PC-3 (cell line): ENCODE data around the gene LRRC8C. TPM values are rescaled to one million over a fixed set of nuclear protein-coding genes. Genes with fewer than 3 reads are reported as not detected.
"Not testable (repeated sequence)": the region's sequence is repeated elsewhere in the genome, so short reads cannot be mapped to it uniquely, and the experiment has no call there.

Experiments used
- ATAC-seq: fragments of 200-7000 bp; cut with Tn5 transposase; 2 replicates; pipeline ENCODE4 v1.9.1; 2020; ENCODE audit warnings: mild to moderate bottlenecking, moderate library complexity
- BruUV-seq: library from RNA; stranded (reverse); fragments of 400-500 nt; replicated peaks from 2 replicates; lab custom pipeline; 2021; lab: Mats Ljungman, UMichigan
- CTCF ChIA-PET: fragments of 300-600 bp; sonication (Branson Sonifier 250); formaldehyde crosslinking; loops from one replicate; lab custom pipeline; 2022; ENCODE audit warnings: antibody characterized with exemption; lab: Charles Lee
- POLR2A ChIA-PET: fragments of 300-600 bp; sonication (Branson Sonifier 250); formaldehyde crosslinking; loops from one replicate; lab custom pipeline; 2022; ENCODE audit warnings: antibody characterized with exemption; ENCODE audit not compliant: unreplicated experiment; lab: Charles Lee
- DNase-seq: peaks from one replicate; pipeline ENCODE4 v3.0.0-alpha.2; 2015
- H2AFZ ChIP-seq: fragments of 300-600 bp; sonication (generic); 2 replicates; pipeline ENCODE4 v1.6.0; 2016; ENCODE audit warnings: antibody characterized with exemption, low read length
- H3F3A ChIP-seq: fragments of 300-600 bp; sonication (generic); one replicate; pipeline ENCODE4 v1.6.0; 2017; ENCODE audit warnings: antibody characterized with exemption, low read length, control low read depth, mild to moderate bottlenecking; ENCODE audit not compliant: unreplicated experiment
- H3K27ac ChIP-seq: fragments of 300-600 bp; sonication (generic); 2 replicates; pipeline ENCODE4 v1.5.1; 2016; ENCODE audit warnings: mild to moderate bottlenecking, low read length
- H3K27me3 ChIP-seq: fragments of 300-600 bp; sonication (generic); 2 replicates; pipeline ENCODE4 v1.6.1; 2016; ENCODE audit warnings: low read length, mixed read lengths
- H3K36me3 ChIP-seq: fragments of 300-600 bp; sonication (generic); 2 replicates; pipeline ENCODE4 v1.6.1; 2016; ENCODE audit warnings: low read depth, mixed run types, low read length, mixed read lengths
- H3K4me1 ChIP-seq: fragments of 300-600 bp; sonication (generic); 2 replicates; pipeline ENCODE4 v1.5.1; 2016; ENCODE audit warnings: low read length; ENCODE audit not compliant: insufficient read depth
- H3K4me2 ChIP-seq: fragments of 300-600 bp; sonication (generic); 2 replicates; pipeline ENCODE4 v1.6.0; 2016; ENCODE audit warnings: low read length
- H3K4me3 ChIP-seq: fragments of 300-600 bp; sonication (generic); 2 replicates; pipeline ENCODE4 v1.5.1; 2016; ENCODE audit warnings: mild to moderate bottlenecking, low read length, mixed read lengths
- H3K79me2 ChIP-seq: fragments of 300-600 bp; sonication (generic); 2 replicates; pipeline ENCODE4 v1.6.1; 2017; ENCODE audit warnings: low read length, mixed read lengths
- H3K9ac ChIP-seq: fragments of 300-600 bp; sonication (generic); 2 replicates; pipeline ENCODE4 v1.6.0; 2016; ENCODE audit warnings: mild to moderate bottlenecking, low read length
- H3K9me2 ChIP-seq: fragments of 300-600 bp; sonication (generic); replicated peaks from 2 replicates; pipeline ENCODE4 v1.6.1; 2016; ENCODE audit warnings: mixed run types, low read length, mixed read lengths
- H3K9me3 ChIP-seq: fragments of 300-600 bp; sonication (generic); 2 replicates; pipeline ENCODE4 v1.6.1; 2016; ENCODE audit warnings: low read length, mixed read lengths
- H4K20me1 ChIP-seq: fragments of 300-600 bp; sonication (generic); 2 replicates; pipeline ENCODE4 v1.6.1; 2016; ENCODE audit warnings: low read length, mixed read lengths
- EZH2 ChIP-seq: fragments of 300-600 bp; sonication (generic); IDR thresholded peaks from one replicate; pipeline ENCODE4 v1.6.1; 2017; ENCODE audit warnings: antibody characterized with exemption, mild to moderate bottlenecking, low read length; ENCODE audit not compliant: unreplicated experiment
- EZH2phosphoT487 ChIP-seq: fragments of 300-600 bp; sonication (generic); IDR thresholded peaks from 2 replicates; pipeline ENCODE4 v1.6.1; 2018; ENCODE audit warnings: mild to moderate bottlenecking, antibody characterized with exemption, low read length, borderline replicate concordance
- intact Hi-C: fragments of 100-400 bp; cut with micrococcal nuclease; formaldehyde crosslinking; loops from 2 replicates; pipeline ENCODE4 v1.9.0; 2023
- total RNA-seq: library from RNA; depleted of rRNA; stranded (reverse); fragments of >200 nt; gene quantifications from 2 replicates; pipeline ENCODE4 v1.2.3, GENCODE V29; 2014
- TF ChIP-seq, protein P1 (sequence below): fragments of 300-600 bp; sonication (generic); conservative IDR thresholded peaks from 2 replicates; pipeline ENCODE4 v1.5.1; 2017; ENCODE audit warnings: antibody characterized with exemption, low read depth, mild to moderate bottlenecking, low read length

The LRRC8C gene
- total RNA-seq, 1 experiment from 2014 or later: 4.3 TPM

DNA sequence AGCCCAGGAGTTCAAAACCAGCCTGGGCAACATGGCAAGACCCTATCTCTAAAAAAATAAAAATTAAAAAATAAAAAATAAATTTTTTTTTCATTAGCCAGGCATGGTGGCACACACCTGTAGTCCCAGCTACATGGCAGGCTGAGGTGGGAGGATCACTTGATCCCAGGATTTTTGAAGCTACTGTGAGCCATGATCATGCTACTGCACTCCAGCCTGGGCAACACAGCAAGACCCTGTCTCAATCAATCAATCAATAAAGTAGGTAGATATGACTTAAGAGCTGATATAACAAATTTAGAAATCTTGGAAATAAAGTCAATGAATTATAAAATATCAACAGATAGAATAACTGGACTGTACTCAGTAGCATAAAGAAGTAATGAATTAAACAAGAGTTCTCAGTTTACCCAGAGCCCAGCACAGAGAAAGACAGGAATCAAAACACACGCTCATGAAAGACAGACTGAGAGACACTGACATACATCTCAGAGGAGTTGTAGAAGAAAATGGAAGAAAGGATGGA lies 69.7 kb downstream of the LRRC8C start:
- ChIA-PET CTCF (no interaction called here), POLR2A (no interaction called here)
- Histone ChIP-seq H3K9me2 (no peaks in the 10 kb centered on the region), H3K27me3 (no peaks in the 10 kb centered on the region), H3K4me3 (no peak overlapping the region), H3K27ac (no peak overlapping the region), H3F3A (no peaks in the 10 kb centered on the region), H3K4me1 (no peaks in the 10 kb centered on the region), H4K20me1 (no peaks in the 10 kb centered on the region), H3K36me3 (no peaks in the 10 kb centered on the region), H3K79me2 (no peaks in the 10 kb centered on the region), H3K9me3 (no peaks in the 10 kb centered on the region), H2AFZ (no peak overlapping the region), H3K4me2 (no peak overlapping the region), H3K9ac (no peak overlapping the region)
- TF ChIP-seq, protein P1, sequence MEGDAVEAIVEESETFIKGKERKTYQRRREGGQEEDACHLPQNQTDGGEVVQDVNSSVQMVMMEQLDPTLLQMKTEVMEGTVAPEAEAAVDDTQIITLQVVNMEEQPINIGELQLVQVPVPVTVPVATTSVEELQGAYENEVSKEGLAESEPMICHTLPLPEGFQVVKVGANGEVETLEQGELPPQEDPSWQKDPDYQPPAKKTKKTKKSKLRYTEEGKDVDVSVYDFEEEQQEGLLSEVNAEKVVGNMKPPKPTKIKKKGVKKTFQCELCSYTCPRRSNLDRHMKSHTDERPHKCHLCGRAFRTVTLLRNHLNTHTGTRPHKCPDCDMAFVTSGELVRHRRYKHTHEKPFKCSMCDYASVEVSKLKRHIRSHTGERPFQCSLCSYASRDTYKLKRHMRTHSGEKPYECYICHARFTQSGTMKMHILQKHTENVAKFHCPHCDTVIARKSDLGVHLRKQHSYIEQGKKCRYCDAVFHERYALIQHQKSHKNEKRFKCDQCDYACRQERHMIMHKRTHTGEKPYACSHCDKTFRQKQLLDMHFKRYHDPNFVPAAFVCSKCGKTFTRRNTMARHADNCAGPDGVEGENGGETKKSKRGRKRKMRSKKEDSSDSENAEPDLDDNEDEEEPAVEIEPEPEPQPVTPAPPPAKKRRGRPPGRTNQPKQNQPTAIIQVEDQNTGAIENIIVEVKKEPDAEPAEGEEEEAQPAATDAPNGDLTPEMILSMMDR: no peak
- no peak for TF ChIP-seq EZH2phosphoT487
- TF ChIP-seq EZH2: no peak
- no peak for ATAC-seq
- intact Hi-C loops: no loop called here
- BruUV-seq: no TSS peak
- DNase-seq: no peak

DNA sequence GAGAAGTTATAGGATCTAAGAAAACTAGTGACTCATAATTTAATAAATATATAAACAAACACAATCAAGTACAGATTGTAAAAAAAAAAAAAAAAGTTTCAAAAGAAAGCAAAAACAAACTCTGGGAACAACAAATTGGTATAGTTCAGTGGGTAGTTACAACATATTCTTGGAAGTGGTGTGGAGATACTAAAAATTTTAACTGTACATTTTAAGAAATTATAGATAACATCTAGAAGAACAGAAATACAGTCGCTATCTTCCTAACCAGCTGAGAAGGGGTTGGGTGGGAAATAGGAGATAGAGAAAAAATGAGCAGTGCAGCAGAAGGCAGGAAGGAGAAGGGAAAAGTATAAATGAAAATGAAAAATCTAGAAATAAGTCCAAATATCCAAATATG lies 70.5 kb downstream of the LRRC8C start:
- H3K4me2 ChIP-seq: no peak overlapping the region
- no peak overlapping the region for H2AFZ ChIP-seq
- no peaks in the 10 kb centered on the region for H4K20me1 ChIP-seq
- DNase-seq (no peak), ATAC-seq (no peak)
- intact Hi-C loops: no loop called here
- H3K79me2 ChIP-seq: no peaks in the 10 kb centered on the region
- H3K27me3 ChIP-seq: no peaks in the 10 kb centered on the region
- no peak overlapping the region for H3K9ac ChIP-seq
- POLR2A ChIA-PET: no interaction called here
- no peak overlapping the region for H3K4me3 ChIP-seq
- CTCF ChIA-PET: no interaction called here
- H3K4me1 ChIP-seq: no peaks in the 10 kb centered on the region
- no peaks in the 10 kb centered on the region for H3K9me3 ChIP-seq
- no peak for TF ChIP-seq EZH2
- TF ChIP-seq, protein P1: no peak
- H3K27ac ChIP-seq: no peak overlapping the region
- no TSS peak for BruUV-seq
- no peaks in the 10 kb centered on the region for H3K36me3 ChIP-seq
- H3K9me2 ChIP-seq: no peaks in the 10 kb centered on the region
- no peaks in the 10 kb centered on the region for H3F3A ChIP-seq

DNA sequence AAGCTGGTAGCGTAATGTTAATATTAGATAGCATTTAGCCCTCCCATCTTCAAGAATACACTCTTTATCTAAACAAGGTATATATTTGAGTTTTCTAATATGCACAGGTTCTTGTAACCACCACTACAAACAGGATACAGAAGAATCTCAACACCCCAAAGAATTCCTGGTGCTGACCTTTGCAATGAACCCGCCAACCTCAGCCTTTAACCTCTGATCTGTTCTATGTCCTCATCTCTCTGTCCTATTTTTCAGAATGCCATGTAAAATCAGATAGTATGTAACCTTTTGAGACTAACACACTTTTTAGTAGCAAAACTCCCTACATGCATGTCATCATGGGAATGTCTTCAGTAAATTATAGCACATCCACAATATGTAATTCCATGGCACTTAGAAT lies 71.1 kb downstream of the LRRC8C start:
- intact Hi-C loops: no loop called here
- POLR2A ChIA-PET: no interaction called here
- no peaks in the 10 kb centered on the region for H3K4me1 ChIP-seq
- no peak overlapping the region for H3K4me2 ChIP-seq
- H3K4me3 ChIP-seq: no peak overlapping the region
- H3K27ac ChIP-seq: no peak overlapping the region
- H2AFZ ChIP-seq: no peak overlapping the region
- no peak for DNase-seq
- no peaks in the 10 kb centered on the region for H3K79me2 ChIP-seq
- TF ChIP-seq EZH2phosphoT487 (no peak), EZH2 (no peak)
- TF ChIP-seq, protein P1: no peak
- BruUV-seq: no TSS peak
- H3K9me2 ChIP-seq: no peaks in the 10 kb centered on the region
- no peaks in the 10 kb centered on the region for H3F3A ChIP-seq
- H4K20me1 ChIP-seq: no peaks in the 10 kb centered on the region
- CTCF ChIA-PET: no interaction called here
- ATAC-seq: no peak
- H3K9me3 ChIP-seq: no peaks in the 10 kb centered on the region
- H3K9ac ChIP-seq: no peak overlapping the region
- no peaks in the 10 kb centered on the region for H3K27me3 ChIP-seq
- H3K36me3 ChIP-seq: no peaks in the 10 kb centered on the region

DNA sequence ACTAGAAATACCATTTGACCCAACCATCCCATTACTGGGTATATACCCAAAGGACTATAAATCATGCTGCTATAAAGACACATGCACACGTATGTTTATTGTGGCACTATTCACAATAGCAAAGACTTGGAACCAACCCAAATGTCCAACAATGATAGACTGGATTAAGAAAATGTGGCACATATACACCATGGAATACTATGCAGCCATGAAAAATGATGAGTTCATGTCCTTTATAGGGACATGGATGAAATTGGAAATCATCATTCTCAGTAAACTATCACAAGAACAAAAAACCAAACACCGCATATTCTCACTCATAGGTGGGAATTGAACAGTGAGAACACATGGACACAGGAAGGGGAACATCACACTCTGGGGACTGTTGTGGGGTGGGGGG lies 72.0 kb downstream of the LRRC8C start:
- H3K4me1 ChIP-seq, POLR2A ChIA-PET, H2AFZ ChIP-seq, H3K9me2 ChIP-seq, intact Hi-C loops, H3K79me2 ChIP-seq, H3F3A ChIP-seq, H3K4me3 ChIP-seq, CTCF ChIA-PET, H3K27me3 ChIP-seq, H4K20me1 ChIP-seq, H3K27ac ChIP-seq, DNase-seq, H3K36me3 ChIP-seq, BruUV-seq, H3K9me3 ChIP-seq, H3K4me2 ChIP-seq, ATAC-seq, H3K9ac ChIP-seq: not testable (repeated sequence)
